Measurements from ENCODE around the gene SORCS3.

- TF ChIP-seq EZH2 (IDR thresholded peaks at IDR 0.05; ENCODE audit: borderline replicate concordance, low read depth, low read length, severe bottlenecking): no peak
- TF ChIP-seq CTCF (IDR thresholded peaks at IDR 0.05; ENCODE audit: borderline replicate concordance, extremely low read depth, low read length, poor library complexity, severe bottlenecking): no peak
Observed at GRCh38 chr10:105210546-105210945, 569.5 kb downstream of the SORCS3 start.
